Astrocyte (in vitro differentiated cells and primary cell): ENCODE results near the gene GREB1. TPM values are rescaled to one million over a fixed set of nuclear protein-coding genes. Genes with fewer than 3 reads are reported as not detected.

Source experiments
- DNase-seq: peaks from one replicate; pipeline ENCODE4 v3.0.0-alpha.2; 2010; ENCODE audit warnings: low read depth
- FAIRE-seq: peaks from 2 replicates; lab custom pipeline; 2011; peaks lifted over from hg19 to GRCh38; lab: Jason Lieb, UNC
- H2AFZ ChIP-seq: 2 replicates; pipeline ENCODE4 v1.6.0; 2012; ENCODE audit warnings: low read depth, low read length, inconsistent platforms
- H3K27ac ChIP-seq: 2 replicates; pipeline ENCODE4 v1.5.1; 2011; ENCODE audit warnings: low read depth, low read length, inconsistent platforms
- H3K27me3 ChIP-seq: 2 replicates; pipeline ENCODE4 v1.6.0; 2011; ENCODE audit warnings: low read length, inconsistent platforms; ENCODE audit not compliant: insufficient read depth
- H3K36me3 ChIP-seq: 2 replicates; pipeline ENCODE4 v1.5.1; 2011; ENCODE audit warnings: low read length, inconsistent platforms; ENCODE audit not compliant: insufficient read depth
- H3K4me1 ChIP-seq: 2 replicates; pipeline ENCODE4 v1.5.1; 2011; ENCODE audit warnings: low read length, inconsistent platforms; ENCODE audit not compliant: insufficient read depth
- H3K4me2 ChIP-seq: 2 replicates; pipeline ENCODE4 v1.6.0; 2012; ENCODE audit warnings: low read length, inconsistent platforms
- H3K4me3 ChIP-seq: 2 replicates; pipeline ENCODE4 v1.5.1; 2011; ENCODE audit warnings: low read depth, mild to moderate bottlenecking, low read length, inconsistent platforms; ENCODE audit not compliant: insufficient read depth
- H3K79me2 ChIP-seq: 2 replicates; pipeline ENCODE4 v1.6.0; 2012; ENCODE audit warnings: mild to moderate bottlenecking, low read length, inconsistent platforms; ENCODE audit not compliant: insufficient read depth
- H3K9ac ChIP-seq: 2 replicates; pipeline ENCODE4 v1.6.0; 2012; ENCODE audit warnings: mild to moderate bottlenecking, low read length, inconsistent platforms
- H3K9me3 ChIP-seq: 2 replicates; pipeline ENCODE4 v1.5.1; 2012; ENCODE audit warnings: low read depth, mild to moderate bottlenecking, low read length, inconsistent platforms; ENCODE audit not compliant: insufficient read depth
- H4K20me1 ChIP-seq: 2 replicates; pipeline ENCODE4 v1.6.0; 2012; ENCODE audit warnings: low read length, inconsistent platforms; ENCODE audit not compliant: insufficient read depth
- H3K27ac Mint-ChIP-seq: one replicate; pipeline ENCODE4 v1.8.0; 2021; ENCODE audit warnings: mild to moderate bottlenecking, mixed read lengths; ENCODE audit not compliant: unreplicated experiment
- H3K27me3 Mint-ChIP-seq: one replicate; pipeline ENCODE4 v1.8.0; 2021; ENCODE audit warnings: low read depth, mixed read lengths; ENCODE audit not compliant: unreplicated experiment
- H3K36me3 Mint-ChIP-seq: one replicate; pipeline ENCODE4 v1.8.0; 2021; ENCODE audit warnings: low read depth, mixed read lengths; ENCODE audit not compliant: unreplicated experiment
- H3K4me1 Mint-ChIP-seq: one replicate; pipeline ENCODE4 v1.8.0; 2021; ENCODE audit warnings: low read depth, mixed read lengths; ENCODE audit not compliant: unreplicated experiment
- H3K4me3 Mint-ChIP-seq: one replicate; pipeline ENCODE4 v1.8.0; 2021; ENCODE audit warnings: mild to moderate bottlenecking, moderate library complexity, mixed read lengths; ENCODE audit not compliant: unreplicated experiment
- H3K9me3 Mint-ChIP-seq: one replicate; pipeline ENCODE4 v1.8.0; 2021; ENCODE audit warnings: mild to moderate bottlenecking, mixed read lengths; ENCODE audit not compliant: unreplicated experiment
- CTCF ChIP-seq: IDR thresholded peaks from 2 replicates; pipeline ENCODE4 v1.5.1; 2011; ENCODE audit warnings: low read depth, mild to moderate bottlenecking, inconsistent platforms, low read length, moderate library complexity; ENCODE audit not compliant: insufficient read depth
- EZH2 ChIP-seq: IDR thresholded peaks from 2 replicates; pipeline ENCODE4 v1.6.1; 2012; ENCODE audit warnings: mild to moderate bottlenecking, low read length, inconsistent platforms; ENCODE audit not compliant: insufficient read depth
- total RNA-seq: library from RNA; stranded (reverse); gene quantifications from 2 replicates; pipeline ENCODE4 v1.2.1, GENCODE V29; 2021

Gene GREB1
- total RNA-seq, 1 donor from 2014 or later: 14.5 TPM

- no peak overlapping the region for H3K27ac Mint-ChIP-seq
- H3K4me3 Mint-ChIP-seq: no peak overlapping the region
- Histone ChIP-seq H3K79me2 (no peaks in the 10 kb centered on the region), H3K27ac (no peak overlapping the region), H3K27me3 (peaks cover 26% of the 10 kb centered on the region), H3K4me2 (no peak overlapping the region), H4K20me1 (no peaks in the 10 kb centered on the region), H3K4me3 (no peak overlapping the region), H3K9ac (no peak overlapping the region), H3K4me1 (no peaks in the 10 kb centered on the region), H3K9me3 (no peaks in the 10 kb centered on the region), H3K36me3 (no peaks in the 10 kb centered on the region), H2AFZ (no peak overlapping the region)
- H3K4me1 Mint-ChIP-seq: no peaks in the 10 kb centered on the region
- H3K9me3 Mint-ChIP-seq: peaks cover 5% of the 10 kb centered on the region
- no peak for TF ChIP-seq CTCF
- TF ChIP-seq EZH2: no peak
- peaks cover 2% of the 10 kb centered on the region for H3K36me3 Mint-ChIP-seq
- FAIRE-seq (no peak), DNase-seq (no peak)
- H3K27me3 Mint-ChIP-seq: peaks cover 43% of the 10 kb centered on the region
These were observed 134.2 kb downstream of the GREB1 start for GRCh38 chr2:11667866-11668637.

- DNase-seq: peak; percentile 47
- Mint-ChIP-seq H3K4me1 (no peaks in the 10 kb centered on the region), H3K27me3 (peaks cover 46% of the 10 kb centered on the region), H3K27ac (no peak within 1 kb of the TSS), H3K36me3 (peaks cover 2% of the 10 kb centered on the region), H3K9me3 (peaks cover 3% of the 10 kb centered on the region), H3K4me3 (no peak within 1 kb of the TSS)
- Histone ChIP-seq H3K36me3 (no peaks in the 10 kb centered on the region), H3K27me3 (peaks cover 32% of the 10 kb centered on the region), H2AFZ (no peak within 1 kb of the TSS), H3K9ac (no peak within 1 kb of the TSS), H3K9me3 (no peaks in the 10 kb centered on the region), H3K79me2 (no peaks in the 10 kb centered on the region), H4K20me1 (no peaks in the 10 kb centered on the region), H3K27ac (no peak within 1 kb of the TSS), H3K4me3 (no peak within 1 kb of the TSS), H3K4me1 (no peaks in the 10 kb centered on the region), H3K4me2 (peak within 1 kb of the TSS; percentile 61)
- no peak for FAIRE-seq
- TF ChIP-seq EZH2 (no peak), CTCF (no peak)
These were observed 135.8 kb downstream of the GREB1 start, which contains the start of gene NTSR2 for GRCh38 chr2:11669454-11670291. NTSR2 (minus strand) TSS chr2:11670195; CDS start chr2:11670129, 66 bp downstream.
